ENCODE measurements around the gene KRAS.

DNA sequence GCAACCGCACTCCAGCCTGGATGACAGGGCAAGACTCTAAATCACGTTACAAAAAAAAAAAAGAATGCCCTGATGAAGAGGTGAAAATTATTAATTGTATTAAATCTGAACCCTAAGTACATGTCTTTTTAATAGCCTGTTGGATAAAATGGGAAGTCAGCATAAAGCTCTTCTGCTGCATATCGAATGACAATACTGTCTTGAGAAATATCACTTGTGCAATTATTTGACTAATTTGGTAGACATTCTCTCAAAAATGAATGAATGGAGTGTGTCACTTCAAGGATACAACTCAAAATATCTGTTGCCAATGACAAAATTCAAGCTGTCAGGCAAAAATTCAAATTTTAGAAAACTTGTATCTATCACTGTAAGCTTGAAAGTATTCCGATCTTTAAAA, 94.7 kb downstream of the KRAS start:
- TF ChIP-seq, protein P1, sequence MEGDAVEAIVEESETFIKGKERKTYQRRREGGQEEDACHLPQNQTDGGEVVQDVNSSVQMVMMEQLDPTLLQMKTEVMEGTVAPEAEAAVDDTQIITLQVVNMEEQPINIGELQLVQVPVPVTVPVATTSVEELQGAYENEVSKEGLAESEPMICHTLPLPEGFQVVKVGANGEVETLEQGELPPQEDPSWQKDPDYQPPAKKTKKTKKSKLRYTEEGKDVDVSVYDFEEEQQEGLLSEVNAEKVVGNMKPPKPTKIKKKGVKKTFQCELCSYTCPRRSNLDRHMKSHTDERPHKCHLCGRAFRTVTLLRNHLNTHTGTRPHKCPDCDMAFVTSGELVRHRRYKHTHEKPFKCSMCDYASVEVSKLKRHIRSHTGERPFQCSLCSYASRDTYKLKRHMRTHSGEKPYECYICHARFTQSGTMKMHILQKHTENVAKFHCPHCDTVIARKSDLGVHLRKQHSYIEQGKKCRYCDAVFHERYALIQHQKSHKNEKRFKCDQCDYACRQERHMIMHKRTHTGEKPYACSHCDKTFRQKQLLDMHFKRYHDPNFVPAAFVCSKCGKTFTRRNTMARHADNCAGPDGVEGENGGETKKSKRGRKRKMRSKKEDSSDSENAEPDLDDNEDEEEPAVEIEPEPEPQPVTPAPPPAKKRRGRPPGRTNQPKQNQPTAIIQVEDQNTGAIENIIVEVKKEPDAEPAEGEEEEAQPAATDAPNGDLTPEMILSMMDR (IDR thresholded peaks at IDR 0.05), result no peak
- TF ChIP-seq POLR2A (IDR thresholded peaks at IDR 0.05), result no peak
